ENCODE data around the gene CYP46A1.

CYP46A1 gene

GRCh38 chr14:99673305-99674063 lies 10.6 kb upstream of the CYP46A1 start:
- no peak for DNase-seq (ENCODE audit: low read depth, low spot score)

- no peak for DNase-seq (ENCODE audit: low read depth, low spot score)
These were observed 9.9 kb upstream of the CYP46A1 start for GRCh38 chr14:99674064-99674650.

GRCh38 chr14:99674776-99675381 lies 9.2 kb upstream of the CYP46A1 start:
- DNase-seq (ENCODE audit: low read depth, low spot score) = no peak

- no peak for DNase-seq (ENCODE audit: low read depth, low spot score)
These were observed 8.7 kb upstream of the CYP46A1 start for GRCh38 chr14:99675382-99675835.

GRCh38 chr14:99675951-99676350 lies 8.1 kb upstream of the CYP46A1 start:
- DNase-seq (ENCODE audit: low read depth, low spot score) = no peak

- no peak for DNase-seq (ENCODE audit: low read depth, low spot score)
These were observed 7.4 kb upstream of the CYP46A1 start for GRCh38 chr14:99676657-99677056.

GRCh38 chr14:99677231-99678140 lies 6.6 kb upstream of the CYP46A1 start:
- no peak for DNase-seq (ENCODE audit: low read depth, low spot score)

- no peak for DNase-seq (ENCODE audit: low read depth, low spot score)
These were observed 5.9 kb upstream of the CYP46A1 start for GRCh38 chr14:99678198-99678597.

- DNase-seq (ENCODE audit: low read depth, low spot score) = no peak
These were observed 5.0 kb upstream of the CYP46A1 start for GRCh38 chr14:99679111-99679510.

- no peak for DNase-seq (ENCODE audit: low read depth, low spot score)
These were observed 4.6 kb upstream of the CYP46A1 start for GRCh38 chr14:99679543-99679942.

- no peak for DNase-seq (ENCODE audit: low read depth, low spot score)
These were observed 4.1 kb upstream of the CYP46A1 start for GRCh38 chr14:99679996-99680395.

GRCh38 chr14:99681101-99681831 lies 2.8 kb upstream of the CYP46A1 start:
- DNase-seq (ENCODE audit: low read depth, low spot score) = no peak

- no peak for DNase-seq (ENCODE audit: low read depth, low spot score)
These were observed 2.3 kb upstream of the CYP46A1 start for GRCh38 chr14:99681832-99682148.

GRCh38 chr14:99682809-99683618 lies 1.1 kb upstream of the CYP46A1 start:
- peak; percentile 32 for DNase-seq (ENCODE audit: low read depth, low spot score)

GRCh38 chr14:99684410-99684934 lies 374 bp downstream of the CYP46A1 start:
- DNase-seq (ENCODE audit: low read depth, low spot score) = no peak

GRCh38 chr14:99685151-99685591 lies 1.1 kb downstream of the CYP46A1 start:
- DNase-seq (ENCODE audit: low read depth, low spot score) = no peak

- no peak for DNase-seq (ENCODE audit: low read depth, low spot score)
These were observed 1.5 kb downstream of the CYP46A1 start for GRCh38 chr14:99685596-99685995.

GRCh38 chr14:99686557-99687283 lies 2.6 kb downstream of the CYP46A1 start:
- no peak for DNase-seq (ENCODE audit: low read depth, low spot score)
